GM08714 (cell line): Measurements from ENCODE around the gene PAM.

Experiments
- H3K4me3 ChIP-seq: fragments of 200-500 bp; sonication (Bioruptor generic); 2 replicates; pipeline ENCODE4 v1.5.1; 2014; ENCODE audit warnings: mild to moderate bottlenecking, low read length, inconsistent platforms
- ZNF274 ChIP-seq: IDR thresholded peaks from 2 replicates; pipeline ENCODE4 v1.6.1; 2012; ENCODE audit warnings: mild to moderate bottlenecking, low read depth, low read length

PAM gene

GRCh38 chr5:102782217-102782872 is 27.2 kb downstream of the PAM start:
- TF ChIP-seq ZNF274 = no peak
- no peak overlapping the region for H3K4me3 ChIP-seq

GRCh38 chr5:102787134-102787533 is 32.0 kb downstream of the PAM start:
- TF ChIP-seq ZNF274 = no peak
- no peak overlapping the region for H3K4me3 ChIP-seq

GRCh38 chr5:102788788-102789187 is 33.7 kb downstream of the PAM start:
- no peak overlapping the region for H3K4me3 ChIP-seq
- TF ChIP-seq ZNF274 = no peak

- no peak for TF ChIP-seq ZNF274
- no peak overlapping the region for H3K4me3 ChIP-seq
Observed at GRCh38 chr5:102789469-102789868, 34.4 kb downstream of the PAM start.

- no peak for TF ChIP-seq ZNF274
- no peak overlapping the region for H3K4me3 ChIP-seq
Observed at GRCh38 chr5:102790748-102791147, 35.6 kb downstream of the PAM start.

GRCh38 chr5:102792705-102793104 is 37.6 kb downstream of the PAM start:
- TF ChIP-seq ZNF274 = no peak
- no peak overlapping the region for H3K4me3 ChIP-seq

- no peak overlapping the region for H3K4me3 ChIP-seq
- TF ChIP-seq ZNF274 = no peak
Observed at GRCh38 chr5:102794047-102794446, 38.9 kb downstream of the PAM start.

GRCh38 chr5:102794677-102795331 is 39.7 kb downstream of the PAM start:
- H3K4me3 ChIP-seq = no peak overlapping the region
- TF ChIP-seq ZNF274 = no peak

- no peak overlapping the region for H3K4me3 ChIP-seq
- no peak for TF ChIP-seq ZNF274
Observed at GRCh38 chr5:102795526-102795925, 40.4 kb downstream of the PAM start.

GRCh38 chr5:102796009-102796408 is 40.9 kb downstream of the PAM start:
- H3K4me3 ChIP-seq = no peak overlapping the region
- TF ChIP-seq ZNF274 = no peak

GRCh38 chr5:102796498-102796897 is 41.4 kb downstream of the PAM start:
- no peak for TF ChIP-seq ZNF274
- no peak overlapping the region for H3K4me3 ChIP-seq

GRCh38 chr5:102797322-102797884 is 42.3 kb downstream of the PAM start:
- no peak for TF ChIP-seq ZNF274
- no peak overlapping the region for H3K4me3 ChIP-seq

GRCh38 chr5:102798104-102798785 is 43.1 kb downstream of the PAM start:
- no peak overlapping the region for H3K4me3 ChIP-seq
- no peak for TF ChIP-seq ZNF274

- no peak overlapping the region for H3K4me3 ChIP-seq
- no peak for TF ChIP-seq ZNF274
Observed at GRCh38 chr5:102799017-102799416, 43.9 kb downstream of the PAM start.

- H3K4me3 ChIP-seq = no peak overlapping the region
- TF ChIP-seq ZNF274 = no peak
Observed at GRCh38 chr5:102800427-102800826, 45.3 kb downstream of the PAM start.
